Stimulated activated CD8-positive, alpha-beta memory T cell treated with anti-CD3 and anti-CD28 coated beads, Interleukin-7, amount 100 ng/mL, for 48 hours (primary cell): ENCODE measurements around the gene ZNF76.

Source experiments
- DNase-seq, 2 donors: peaks; one replicate each; pipeline ENCODE4 v3.0.0-alpha.2; 2020; ENCODE audit warnings: low read depth in 1 of 2; ENCODE audit errors: extremely low read depth in 1 of 2

The ZNF76 gene

GRCh38 chr6:35236223-35236622, 23.3 kb upstream of the ZNF76 start:
- no peak for DNase-seq

GRCh38 chr6:35237476-35237875, 22.1 kb upstream of the ZNF76 start:
- no peak for DNase-seq

GRCh38 chr6:35238843-35239289, 20.7 kb upstream of the ZNF76 start:
- DNase-seq: no peak

GRCh38 chr6:35239581-35239980, 20.0 kb upstream of the ZNF76 start:
- DNase-seq: no peak

- DNase-seq: peak; percentile 36 to 47
These were observed 18.4 kb upstream of the ZNF76 start for GRCh38 chr6:35240838-35241801.

GRCh38 chr6:35242486-35242885, 17.0 kb upstream of the ZNF76 start:
- no peak for DNase-seq

- DNase-seq: no peak
These were observed 16.6 kb upstream of the ZNF76 start for GRCh38 chr6:35242906-35243305.

GRCh38 chr6:35243386-35243958, 16.1 kb upstream of the ZNF76 start:
- DNase-seq: no peak

- no peak for DNase-seq
These were observed 15.0 kb upstream of the ZNF76 start for GRCh38 chr6:35244551-35244950.

- DNase-seq: no peak
These were observed 11.8 kb upstream of the ZNF76 start for GRCh38 chr6:35247642-35248231.

- DNase-seq: no peak
These were observed 11.2 kb upstream of the ZNF76 start for GRCh38 chr6:35248300-35248699.

GRCh38 chr6:35248965-35249364, 10.6 kb upstream of the ZNF76 start:
- no peak for DNase-seq

- no peak for DNase-seq
These were observed 7.6 kb upstream of the ZNF76 start for GRCh38 chr6:35251949-35252348.

- no peak for DNase-seq
These were observed 6.3 kb upstream of the ZNF76 start for GRCh38 chr6:35253249-35253648.

GRCh38 chr6:35258336-35258735, 1.2 kb upstream of the ZNF76 start:
- DNase-seq: no peak

- DNase-seq: peak in 1 of 2 donors; percentile 24
These were observed 709 bp upstream of the ZNF76 start for GRCh38 chr6:35258858-35259193.

- DNase-seq: peak; percentile 53 to 80
These were observed 534 bp downstream of the ZNF76 start for GRCh38 chr6:35259948-35260590.

- DNase-seq: no peak
These were observed 1.3 kb downstream of the ZNF76 start for GRCh38 chr6:35260591-35261570.

GRCh38 chr6:35262596-35262995, 3.1 kb downstream of the ZNF76 start:
- DNase-seq: no peak

GRCh38 chr6:35264550-35265274, 5.2 kb downstream of the ZNF76 start:
- DNase-seq: no peak
